HT1080 (cell line): ENCODE results near the gene HOXB2. TPM values are rescaled to one million over a fixed set of nuclear protein-coding genes. Genes with fewer than 3 reads are reported as not detected.
"Not testable (repeated sequence)": the region's sequence is repeated elsewhere in the genome, so short reads cannot be mapped to it uniquely, and the experiment has no call there.

Experiments used
- DNase-seq: peaks from one replicate; pipeline ENCODE4 v3.0.0-alpha.2; 2015; ENCODE audit warnings: low read depth
- total RNA-seq: library from RNA; depleted of rRNA; stranded (reverse); fragments of >200 nt; shearing (Covaris generic); gene quantifications from 2 replicates; pipeline ENCODE4 v1.2.3, GENCODE V29; 2014

Gene HOXB2
- total RNA-seq, 1 experiment from 2014 or later = 40.1 TPM

GRCh38 chr17:48542114-48542656 lies 2.7 kb downstream of the HOXB2 start:
- peak; percentile 60 for DNase-seq

- DNase-seq = peak; percentile 73
Observed at GRCh38 chr17:48541577-48542113, 3.3 kb downstream of the HOXB2 start.

DNA sequence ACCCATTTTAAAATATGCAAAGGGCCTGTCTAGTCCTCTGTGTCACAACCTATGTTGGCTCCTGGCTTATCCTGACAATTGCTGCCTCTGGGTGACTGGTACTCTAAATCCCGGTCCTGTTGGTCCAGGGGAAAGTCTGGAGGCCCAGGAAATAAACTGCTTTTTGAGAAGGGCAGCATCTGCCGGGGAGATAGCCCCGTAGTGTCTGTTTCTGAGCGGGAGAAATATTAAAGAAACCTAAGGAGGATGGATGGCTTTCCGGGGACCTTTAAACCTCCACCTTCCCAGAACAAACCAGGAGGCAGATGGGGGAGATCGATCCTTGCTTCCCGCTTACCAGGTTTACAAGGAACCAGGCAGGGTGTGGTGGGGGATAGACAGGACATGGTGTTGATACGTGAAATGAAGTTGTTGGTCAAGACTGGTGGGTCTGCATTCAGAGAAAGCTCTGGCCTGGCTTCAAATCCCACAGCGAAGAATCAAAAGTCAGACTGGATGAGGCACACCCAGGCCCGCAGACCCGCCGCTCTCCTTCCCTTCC lies 3.8 kb downstream of the HOXB2 start:
- DNase-seq = peak; percentile 19

DNA sequence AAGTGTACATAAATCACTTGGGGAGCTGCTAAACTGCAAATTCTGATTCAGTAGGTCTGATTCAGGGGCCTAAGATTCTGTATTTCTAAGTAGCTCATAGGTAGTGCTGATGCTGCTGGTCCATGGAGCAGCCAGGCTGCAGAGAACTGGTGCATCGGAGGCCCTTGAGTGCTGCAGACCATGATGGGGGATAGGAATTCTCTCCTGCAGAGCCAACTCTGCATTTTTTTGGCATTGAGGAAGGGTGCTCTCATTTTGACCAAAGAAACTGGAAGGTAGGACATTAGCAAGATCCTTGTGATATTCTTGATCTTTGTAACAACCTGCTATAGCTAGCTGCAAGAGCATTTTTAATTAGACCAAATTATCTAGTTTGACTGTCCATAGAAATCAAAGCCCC lies 4.7 kb downstream of the HOXB2 start:
- DNase-seq = peak; percentile 36

- peak; percentile 94 for DNase-seq
Observed at GRCh38 chr17:48539177-48539576, 5.7 kb downstream of the HOXB2 start.

GRCh38 chr17:48537316-48537715 lies 7.6 kb downstream of the HOXB2 start:
- DNase-seq = no peak

GRCh38 chr17:48535793-48536559 lies 8.9 kb downstream of the HOXB2 start:
- not testable (repeated sequence) for DNase-seq

- no peak for DNase-seq
Observed at GRCh38 chr17:48532261-48532660, 12.6 kb downstream of the HOXB2 start.

DNA sequence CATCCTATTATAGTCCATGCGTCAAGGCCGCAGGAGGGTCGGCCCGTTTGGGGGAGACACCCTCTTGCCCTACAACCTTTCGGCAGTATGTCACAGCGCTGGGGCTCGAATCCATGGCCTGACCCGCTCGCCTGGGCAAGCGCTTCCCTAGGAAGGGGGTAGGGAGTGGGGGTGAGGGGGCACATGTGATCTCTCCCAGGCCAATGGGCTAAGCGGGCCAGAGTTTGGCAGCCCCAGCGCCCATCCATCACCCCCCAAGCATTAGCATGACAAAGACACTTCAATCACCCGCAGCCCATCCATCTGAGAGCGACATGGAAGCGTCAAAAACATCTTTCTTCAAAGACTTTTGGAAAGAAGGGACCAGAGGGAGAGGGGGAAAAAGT lies 14.0 kb downstream of the HOXB2 start, which contains the start of gene HOXB1:
HOXB1 (minus strand) TSS at position 125 of the 386 bp plus-strand sequence; CDS start at position 18, 107 bp downstream.
- no peak for DNase-seq

DNA sequence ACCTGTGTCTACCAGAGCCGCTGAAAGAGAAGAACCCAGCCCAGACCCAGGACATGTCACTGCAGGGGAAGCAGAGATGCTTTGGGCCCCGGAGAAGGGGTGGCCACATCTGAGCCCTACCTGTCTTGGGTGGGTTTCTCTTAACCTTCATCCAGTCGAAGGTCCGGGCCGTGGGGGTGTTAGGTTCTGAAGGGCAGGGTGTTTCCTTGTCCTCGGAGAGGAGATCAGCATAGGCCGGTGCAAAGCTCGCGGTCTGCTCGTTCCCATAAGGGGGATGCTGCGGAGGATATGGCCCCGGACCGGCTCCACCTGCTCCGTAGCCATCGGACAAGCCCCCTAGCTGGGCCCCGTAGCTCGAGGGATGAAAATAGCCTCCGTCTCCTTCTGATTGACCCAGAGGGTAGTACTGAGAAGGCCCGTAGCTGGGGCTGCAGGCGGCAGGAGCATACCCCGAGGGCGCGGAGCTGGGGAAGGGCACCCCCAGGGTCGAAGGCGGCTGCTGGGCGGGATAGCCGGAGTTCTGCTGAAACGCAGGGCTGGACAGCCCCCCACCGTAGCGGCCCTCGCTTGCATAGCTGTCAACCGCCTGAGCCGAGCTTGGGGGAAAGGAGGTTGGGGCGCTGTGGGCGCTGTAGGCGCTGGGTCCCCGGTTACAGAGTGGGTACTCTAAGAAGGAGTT lies 14.6 kb downstream of the HOXB2 start:
- no peak for DNase-seq

- no peak for DNase-seq
Observed at GRCh38 chr17:48529683-48530009, 15.3 kb downstream of the HOXB2 start.

DNA sequence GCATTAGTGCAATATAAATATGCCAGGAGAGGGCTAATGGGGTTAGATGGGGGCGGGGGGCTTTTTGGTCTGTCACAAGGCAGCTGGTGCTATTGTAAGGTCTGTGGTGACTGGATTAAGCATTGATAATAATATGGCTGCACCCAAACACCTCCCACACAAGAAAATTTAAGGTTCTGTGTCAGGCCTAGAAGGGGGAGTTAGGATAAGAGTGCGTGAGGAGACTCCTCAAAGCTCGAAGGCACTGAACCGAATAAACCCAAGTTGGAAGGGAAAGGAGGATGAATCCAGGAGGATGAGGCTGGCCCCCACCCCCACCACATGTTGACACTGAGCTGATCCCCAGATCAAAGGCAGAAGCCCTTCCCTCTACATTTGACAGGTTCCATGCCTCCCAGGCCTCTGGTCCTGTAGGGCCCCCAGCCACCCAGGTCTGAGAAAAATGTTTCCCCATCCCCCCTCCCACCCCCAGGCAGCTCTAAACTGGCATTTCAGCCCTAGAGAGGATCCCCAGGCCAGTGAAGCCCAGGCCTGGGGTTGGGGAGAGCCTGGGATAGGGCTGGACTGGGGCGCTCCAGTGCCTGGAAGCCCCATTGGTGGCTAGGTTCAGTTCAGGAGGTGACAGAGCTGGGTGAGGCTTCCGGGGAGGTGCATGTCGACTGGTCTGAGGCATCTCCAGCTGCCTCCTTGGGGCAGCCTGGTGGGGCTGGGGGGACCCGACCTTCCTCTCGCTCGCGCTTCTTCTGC lies 15.8 kb downstream of the HOXB2 start:
- no peak for DNase-seq

DNA sequence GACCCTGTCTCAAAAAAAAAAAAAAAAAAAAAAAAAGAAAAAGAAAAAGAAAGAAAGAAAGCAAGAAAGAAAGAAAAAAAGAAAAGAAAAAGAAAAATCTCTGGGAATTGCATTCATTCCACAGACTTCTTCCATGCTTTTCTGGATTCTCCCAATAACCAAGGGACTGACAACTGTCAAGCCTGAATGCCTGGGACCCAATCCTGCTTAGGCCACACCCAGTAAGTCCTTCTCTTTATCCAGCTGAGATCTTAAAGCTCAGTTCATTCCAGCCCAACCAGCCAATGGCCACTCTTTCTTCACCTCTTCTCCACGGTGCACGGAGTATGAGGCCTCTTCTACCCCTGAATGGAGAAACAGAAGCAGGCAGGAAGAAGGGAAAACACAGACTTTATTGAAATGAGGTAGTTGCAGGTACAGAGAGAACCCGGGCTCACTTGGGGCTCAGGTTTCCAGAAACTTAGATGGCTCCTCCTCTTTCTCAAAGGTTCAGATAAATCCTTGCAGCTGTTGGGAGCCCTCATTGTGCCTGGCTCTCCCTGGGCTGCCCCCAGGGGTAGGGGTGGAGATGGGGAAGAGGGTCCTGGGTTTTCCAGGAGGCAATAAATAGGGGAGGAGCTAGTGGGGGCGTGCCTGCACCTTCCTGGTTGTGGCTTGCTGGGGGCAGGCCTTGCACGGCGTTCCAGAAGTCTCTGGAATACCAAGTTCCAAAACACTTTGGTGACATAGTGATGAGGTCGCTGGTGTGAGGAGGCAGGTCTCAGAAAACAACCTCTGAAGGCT lies 16.6 kb downstream of the HOXB2 start:
- no peak for DNase-seq

DNA sequence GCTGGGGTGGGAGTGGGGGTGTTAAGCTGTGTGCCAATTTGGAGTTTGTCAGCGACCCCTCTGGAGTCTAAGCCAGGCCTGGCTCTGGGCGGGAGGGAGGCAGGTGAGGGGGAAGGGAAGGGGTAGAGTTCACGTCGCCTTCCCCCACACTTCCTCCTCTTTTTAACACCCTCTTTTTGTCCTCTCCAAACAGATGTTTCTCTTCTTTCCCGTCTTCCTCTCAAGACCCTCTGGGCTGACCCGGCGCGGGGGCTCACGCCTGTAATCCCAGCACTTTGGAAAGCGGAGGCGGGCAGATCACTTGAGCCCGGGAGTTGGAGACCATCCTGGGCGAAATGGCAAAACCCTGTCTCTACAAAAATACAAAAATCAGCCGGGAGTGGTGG lies 17.4 kb downstream of the HOXB2 start:
- no peak for DNase-seq

- DNase-seq = no peak
Observed at GRCh38 chr17:48526608-48527546, 18.0 kb downstream of the HOXB2 start.

DNA sequence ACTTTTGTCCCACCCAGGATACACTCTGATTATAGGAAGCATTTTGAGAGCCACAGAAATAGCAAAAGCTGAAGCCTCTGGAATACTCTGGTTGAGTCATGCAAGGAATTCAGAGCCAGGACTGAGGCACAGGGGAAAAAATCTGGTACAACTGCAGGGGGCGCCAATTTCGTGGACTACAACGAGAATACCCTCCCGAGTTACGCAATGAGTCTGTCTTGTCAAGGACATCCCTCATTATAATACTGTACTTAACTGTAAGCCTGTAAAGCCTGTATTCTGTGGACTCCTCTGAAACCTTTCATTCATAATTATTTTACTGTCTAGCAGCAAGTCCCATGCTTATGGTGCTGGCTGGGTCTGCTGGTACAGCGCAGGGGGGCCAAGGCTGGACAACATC lies 21.9 kb downstream of the HOXB2 start:
- no peak for DNase-seq

- no peak for DNase-seq
Observed at GRCh38 chr17:48522031-48522653, 22.8 kb downstream of the HOXB2 start.

DNA sequence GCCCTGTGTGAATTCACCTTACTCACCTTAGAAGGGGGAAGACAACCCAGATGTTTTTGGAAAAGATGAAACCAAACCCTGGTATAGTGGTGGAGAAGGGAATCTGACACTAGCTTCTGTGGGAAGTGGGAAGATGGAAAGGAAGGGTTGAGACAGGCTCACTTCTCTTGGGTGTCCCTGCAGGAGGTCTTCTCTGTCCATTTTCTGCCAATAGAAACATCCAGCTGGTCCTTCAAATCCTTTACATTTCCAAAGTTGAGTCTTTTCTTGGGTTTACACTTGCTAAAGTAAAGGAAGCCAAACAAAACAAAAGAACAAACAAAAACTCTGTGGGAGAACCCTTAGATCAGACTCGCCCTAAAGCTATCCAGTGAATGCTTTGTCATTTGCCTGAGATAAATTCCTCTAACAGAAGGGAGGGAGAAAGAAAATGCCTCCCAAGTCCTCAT lies 24.3 kb downstream of the HOXB2 start:
- DNase-seq = no peak

DNA sequence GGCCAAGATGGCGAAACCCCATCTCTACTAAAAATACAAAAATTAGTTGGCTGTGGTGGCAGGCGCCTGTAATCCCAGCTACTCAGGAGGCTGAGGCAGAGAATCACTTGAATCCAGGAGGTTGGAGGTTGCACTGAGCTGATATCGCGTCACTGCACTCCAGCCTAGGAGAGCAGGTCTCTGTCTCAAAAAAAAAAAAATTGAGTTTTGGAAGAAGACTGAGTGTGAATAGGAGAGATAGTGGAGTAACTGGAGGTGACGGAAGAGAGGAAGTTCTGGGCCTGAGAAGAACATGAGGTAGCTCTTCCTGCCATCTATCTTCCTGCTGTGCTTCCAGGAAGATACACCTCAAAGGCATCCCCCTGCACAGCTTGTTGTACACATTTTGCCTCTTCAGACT lies 25.5 kb downstream of the HOXB2 start:
- DNase-seq = no peak
